Measurements from ENCODE around the gene ATP5F1C.
"Not testable (repeated sequence)": the region's sequence is repeated elsewhere in the genome, so short reads cannot be mapped to it uniquely, and the experiment has no call there.

The ATP5F1C gene

DNA sequence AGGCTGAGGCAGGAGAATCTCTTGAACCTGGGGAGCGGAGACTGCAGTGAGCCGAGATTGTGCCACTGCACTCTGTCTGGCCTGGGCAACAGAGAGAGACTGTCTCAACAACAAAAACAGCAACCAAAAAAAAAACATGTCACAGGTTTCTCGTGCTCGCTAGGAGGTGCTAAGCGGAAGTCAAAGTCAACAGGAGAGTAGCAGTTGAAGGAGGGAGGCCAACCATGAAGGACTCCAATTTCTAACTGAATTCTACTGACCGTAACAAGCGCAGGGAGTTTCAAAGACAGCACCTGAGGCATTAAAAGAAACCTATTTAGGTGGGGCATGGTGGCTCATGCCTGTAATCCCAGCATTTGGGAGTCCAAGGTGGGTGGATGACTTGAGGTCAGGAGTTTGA, 19.6 kb upstream of the ATP5F1C start:
- intact Hi-C loops (cut with DNase I; ENCODE audit: low total_unique reads) = no loop called here
- no peak for DNase-seq
- H3K9me3 ChIP-seq = no peaks in the 10 kb centered on the region
- no peaks in the 10 kb centered on the region for H3K4me1 ChIP-seq
- H3K27ac ChIP-seq = no peak overlapping the region
- H3K36me3 ChIP-seq = peaks cover 46 to 84% (median 72%) of the 10 kb centered on the region in 3 donors
- H3K4me3 ChIP-seq = no peak overlapping the region
- TF ChIP-seq, protein P1, sequence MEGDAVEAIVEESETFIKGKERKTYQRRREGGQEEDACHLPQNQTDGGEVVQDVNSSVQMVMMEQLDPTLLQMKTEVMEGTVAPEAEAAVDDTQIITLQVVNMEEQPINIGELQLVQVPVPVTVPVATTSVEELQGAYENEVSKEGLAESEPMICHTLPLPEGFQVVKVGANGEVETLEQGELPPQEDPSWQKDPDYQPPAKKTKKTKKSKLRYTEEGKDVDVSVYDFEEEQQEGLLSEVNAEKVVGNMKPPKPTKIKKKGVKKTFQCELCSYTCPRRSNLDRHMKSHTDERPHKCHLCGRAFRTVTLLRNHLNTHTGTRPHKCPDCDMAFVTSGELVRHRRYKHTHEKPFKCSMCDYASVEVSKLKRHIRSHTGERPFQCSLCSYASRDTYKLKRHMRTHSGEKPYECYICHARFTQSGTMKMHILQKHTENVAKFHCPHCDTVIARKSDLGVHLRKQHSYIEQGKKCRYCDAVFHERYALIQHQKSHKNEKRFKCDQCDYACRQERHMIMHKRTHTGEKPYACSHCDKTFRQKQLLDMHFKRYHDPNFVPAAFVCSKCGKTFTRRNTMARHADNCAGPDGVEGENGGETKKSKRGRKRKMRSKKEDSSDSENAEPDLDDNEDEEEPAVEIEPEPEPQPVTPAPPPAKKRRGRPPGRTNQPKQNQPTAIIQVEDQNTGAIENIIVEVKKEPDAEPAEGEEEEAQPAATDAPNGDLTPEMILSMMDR (IDR thresholded peaks at IDR 0.05) = no peak
- no peaks in the 10 kb centered on the region for H3K27me3 ChIP-seq

DNA sequence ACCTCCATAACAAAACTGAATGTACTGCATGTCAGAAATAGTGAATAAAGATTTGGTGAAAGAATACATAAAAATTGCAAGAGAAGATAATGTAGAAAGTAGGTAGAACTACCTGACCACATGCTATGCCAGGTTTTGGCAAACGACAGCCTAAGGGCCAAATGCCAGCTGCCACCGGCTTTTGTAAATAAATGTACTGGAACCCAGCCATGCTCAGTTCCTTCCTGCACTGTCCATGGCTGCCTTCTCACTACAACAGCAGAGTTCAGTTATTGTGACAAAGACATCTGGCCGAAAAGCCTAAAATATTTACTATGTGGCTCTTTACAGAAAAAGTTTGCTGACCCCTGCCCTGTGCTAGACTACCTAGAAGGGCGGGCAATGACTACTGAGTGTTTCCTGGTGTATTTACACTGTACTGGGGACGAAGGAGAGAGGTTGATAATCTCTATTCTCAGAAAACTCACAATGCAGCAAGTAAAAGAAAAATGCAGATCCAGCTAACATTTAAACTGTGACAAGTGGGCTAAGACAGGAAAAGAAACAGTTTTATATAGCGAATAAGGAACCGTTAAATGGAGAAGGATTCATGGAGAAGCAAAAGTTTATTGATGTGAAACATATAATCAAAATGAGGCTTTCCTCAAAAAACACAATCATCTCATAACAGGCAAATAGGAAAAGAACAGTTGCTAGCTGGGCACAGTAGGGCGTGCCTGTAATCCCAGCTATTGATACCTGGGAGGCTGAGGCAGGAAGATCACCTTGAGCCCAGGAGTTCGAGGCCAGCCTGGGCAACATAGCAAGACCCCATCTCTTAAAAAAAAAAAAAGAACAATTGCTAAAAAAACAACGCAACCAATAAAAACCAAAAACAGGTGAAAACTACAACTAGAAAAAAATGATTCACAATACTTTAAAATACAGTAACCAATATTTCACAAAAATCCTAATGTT, 13.9 kb upstream of the ATP5F1C start:
- intact Hi-C loops (cut with DNase I; ENCODE audit: low total_unique reads) = no loop called here
- DNase-seq = no peak

DNA sequence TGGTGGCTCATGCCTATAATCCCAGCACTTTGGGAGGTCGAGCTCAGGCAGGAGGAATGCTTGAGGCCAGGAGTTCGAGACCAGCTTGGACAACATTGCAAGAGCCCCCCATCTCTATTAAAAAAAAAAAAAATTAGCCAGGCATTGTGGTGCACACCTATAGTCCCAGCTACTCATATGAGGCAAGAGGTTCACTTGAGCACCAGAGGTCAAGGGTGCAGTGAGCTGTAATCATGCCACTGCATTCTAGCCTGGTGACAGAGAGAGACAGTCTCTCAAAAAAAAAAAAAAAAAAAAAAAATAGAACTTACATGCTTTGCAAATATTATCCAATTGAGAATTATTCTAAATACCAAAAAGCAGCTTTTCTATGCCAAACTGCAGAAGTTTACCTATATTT, 11.2 kb upstream of the ATP5F1C start:
- peaks cover 49 to 85% (median 58%) of the 10 kb centered on the region in 3 donors for H3K36me3 ChIP-seq
- intact Hi-C loops (cut with DNase I; ENCODE audit: low total_unique reads) = no loop called here
- TF ChIP-seq, protein P1 (IDR thresholded peaks at IDR 0.05) = no peak
- no peak overlapping the region for H3K4me3 ChIP-seq
- DNase-seq = no peak
- H3K27ac ChIP-seq = no peak overlapping the region
- no peaks in the 10 kb centered on the region for H3K4me1 ChIP-seq
- H3K9me3 ChIP-seq = no peaks in the 10 kb centered on the region
- H3K27me3 ChIP-seq = no peaks in the 10 kb centered on the region

More for the DNA sequence above, 13.9 kb upstream of the ATP5F1C start:
- TF ChIP-seq, protein P1 (IDR thresholded peaks at IDR 0.05) = no peak
- Histone ChIP-seq H3K9me3 (no peaks in the 10 kb centered on the region), H3K27me3 (no peaks in the 10 kb centered on the region), H3K36me3 (peaks cover 49 to 84% (median 60%) of the 10 kb centered on the region in 3 donors), H3K4me1 (no peaks in the 10 kb centered on the region), H3K4me3 (no peak overlapping the region), H3K27ac (no peak overlapping the region)

DNA sequence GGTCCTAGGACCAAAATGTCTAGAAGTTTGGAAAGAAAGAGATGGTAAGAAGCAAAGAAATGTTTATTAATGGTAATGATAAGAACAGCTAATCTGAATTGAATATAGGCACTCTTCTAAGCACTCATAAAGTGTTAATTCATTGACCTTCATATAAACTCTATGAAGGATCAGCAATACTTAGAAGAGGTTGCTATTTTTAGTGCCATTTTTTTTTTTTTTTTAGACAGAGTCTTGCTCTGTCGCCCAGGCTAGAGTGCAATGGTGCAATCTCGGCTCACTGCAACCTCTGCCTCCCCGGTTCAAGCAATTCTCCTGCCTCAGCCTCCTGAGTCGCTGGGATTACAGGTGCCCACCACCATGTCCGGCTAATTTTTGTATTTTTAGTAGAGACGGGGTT, 5.8 kb upstream of the ATP5F1C start:
- H3K27ac ChIP-seq; intact Hi-C loops (cut with DNase I; ENCODE audit: low total_unique reads); H3K4me3 ChIP-seq; H3K9me3 ChIP-seq; H3K27me3 ChIP-seq; DNase-seq: not testable (repeated sequence)
- H3K4me1 ChIP-seq = peaks cover 0 to 28% (median 8%) of the 10 kb centered on the region in 4 donors
- H3K36me3 ChIP-seq = peaks cover 33 to 39% (median 36%) of the 10 kb centered on the region in 3 donors

DNA sequence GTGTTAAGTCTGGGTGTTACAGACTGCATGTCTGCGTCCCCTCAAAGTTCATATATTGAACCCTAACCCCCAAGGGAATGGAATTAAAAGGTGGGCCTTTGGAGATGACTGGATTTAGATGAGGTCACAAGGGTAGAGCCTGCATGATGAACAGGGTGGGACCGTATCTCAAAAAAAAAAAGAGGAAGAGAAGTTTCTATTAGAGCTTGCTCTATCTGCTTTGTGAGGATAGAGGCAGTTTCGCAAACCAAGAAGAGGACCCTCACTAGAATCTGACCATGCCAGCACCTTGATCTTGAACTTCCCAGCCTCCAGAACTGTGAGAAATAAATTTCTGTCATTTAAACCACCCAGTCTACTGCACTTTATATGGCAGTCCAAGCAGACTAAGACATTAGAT, 1.5 kb upstream of the ATP5F1C start:
- no peak for DNase-seq
- no peaks in the 10 kb centered on the region for H3K36me3 ChIP-seq
- peak overlapping the region in 1 of 2 donors; percentile 100 for H3K4me3 ChIP-seq
- H3K4me1 ChIP-seq = peaks cover 0 to 61% (median 29%) of the 10 kb centered on the region in 4 donors
- intact Hi-C loops (cut with DNase I; ENCODE audit: low total_unique reads) = no loop called here
- TF ChIP-seq, protein P1 (IDR thresholded peaks at IDR 0.05) = no peak
- H3K27ac ChIP-seq = no peak overlapping the region
- H3K9me3 ChIP-seq = no peaks in the 10 kb centered on the region
- no peaks in the 10 kb centered on the region for H3K27me3 ChIP-seq

DNA sequence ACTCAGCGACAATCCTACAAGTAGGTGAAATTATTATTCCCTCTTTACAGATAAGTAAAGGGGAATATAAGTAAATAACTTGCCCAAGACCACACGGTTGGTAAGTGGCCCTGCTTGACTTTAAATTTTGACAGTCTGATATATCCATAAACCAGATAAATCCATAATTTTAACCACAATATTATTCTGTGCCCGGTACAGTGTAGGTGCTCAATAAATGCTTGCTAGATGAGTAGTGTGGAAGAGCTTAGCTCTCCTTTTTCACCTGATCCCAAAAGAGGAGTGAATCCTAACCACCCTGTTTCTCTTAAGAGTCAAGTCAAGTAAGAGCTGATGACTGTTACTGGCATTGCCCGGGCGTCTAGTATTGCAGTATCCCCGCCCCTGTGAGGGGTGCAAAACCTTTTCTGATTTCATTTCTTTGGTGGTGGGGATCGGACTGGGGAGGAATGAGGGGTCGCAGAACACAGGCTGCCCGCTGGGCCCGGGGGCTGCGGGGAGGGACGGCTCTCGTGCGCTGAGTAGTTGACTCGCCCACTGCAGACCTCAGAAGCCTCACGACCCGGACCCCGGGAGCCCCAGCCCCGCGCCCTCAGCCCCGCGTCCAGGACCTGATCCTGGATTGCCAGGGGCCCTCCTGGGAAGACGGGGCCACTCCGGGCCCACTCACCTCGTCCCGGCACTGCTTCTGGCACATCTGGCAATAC, 674 bp upstream of the ATP5F1C start:
- H3K4me1 ChIP-seq = peaks cover 0 to 65% (median 35%) of the 10 kb centered on the region in 4 donors
- H3K9me3 ChIP-seq = no peaks in the 10 kb centered on the region
- TF ChIP-seq, protein P1 (IDR thresholded peaks at IDR 0.05) = no peak
- peak overlapping the region; percentile 65 to 100 for H3K4me3 ChIP-seq
- no peaks in the 10 kb centered on the region for H3K27me3 ChIP-seq
- DNase-seq = no peak
- intact Hi-C loops (cut with DNase I; ENCODE audit: low total_unique reads) = no loop called here
- H3K27ac ChIP-seq = peak overlapping the region; percentile 74 to 87
- H3K36me3 ChIP-seq = no peaks in the 10 kb centered on the region

All from tibial artery (tissue), 4 donors.